Breast epithelium (tissue), 4 donors: ENCODE results near the gene GAS7. TPM values are rescaled to one million over a fixed set of nuclear protein-coding genes. Genes with fewer than 3 reads are reported as not detected.

Source experiments
- DNase-seq, 2 donors: peaks; one replicate each; pipeline ENCODE4 v3.0.0-alpha.2; 2019; ENCODE audit warnings: low spot score in 2 of 2
- H3K27ac ChIP-seq, 2 donors: fragments of 200-600 bp; sonication (generic) in 1 of 2; one replicate each; pipeline ENCODE4 v1.5.1; 2016 to 2019; ENCODE audit warnings: mild to moderate bottlenecking in 1 of 2
- H3K27me3 ChIP-seq, 2 donors: fragments of 200-600 bp; sonication (generic) in 1 of 2; one replicate each; pipeline versions ENCODE4 v1.5.1 to v1.6.0; 2017 to 2019; ENCODE audit warnings: control low read depth in 1 of 2, mild to moderate bottlenecking in 1 of 2
- H3K36me3 ChIP-seq: fragments of 200-600 bp; one replicate; pipeline ENCODE4 v1.5.1; 2019
- H3K4me1 ChIP-seq, 2 donors: fragments of 200-600 bp; sonication (generic); one replicate each; pipeline ENCODE4 v1.5.1; 2016 to 2019; ENCODE audit warnings: control low read depth in 1 of 2
- H3K4me3 ChIP-seq, 3 donors: fragments of 200-600 bp; sonication (generic); 1 replicate in 2 of 3; 2 replicates in 1 of 3; pipeline ENCODE4 v1.5.1; 2016 to 2019; ENCODE audit warnings: mild to moderate bottlenecking in 3 of 3, moderate library complexity in 2 of 3
- H3K9me3 ChIP-seq, 2 donors: fragments of 200-600 bp; sonication (generic) in 1 of 2; one replicate each; pipeline ENCODE4 v1.5.1; 2016 to 2019; ENCODE audit warnings: control low read depth in 1 of 2
- POLR2A ChIP-seq: fragments of 450-650 bp; IDR thresholded peaks from one replicate; pipeline ENCODE4 v1.6.1; 2016; ENCODE audit warnings: antibody characterized with exemption, mild to moderate bottlenecking, moderate library complexity
- POLR2AphosphoS5 ChIP-seq, 3 donors: sonication (generic); formaldehyde crosslinking; IDR thresholded peaks; one replicate each; pipeline ENCODE4 v1.6.1; 2017; ENCODE audit warnings: antibody characterized with exemption in 3 of 3
- intact Hi-C: fragments of 100-400 bp; cut with DNase I; formaldehyde crosslinking; loops from one replicate; pipeline ENCODE4 v1.15.1; 2023; ENCODE audit warnings: low total_unique reads
- total RNA-seq, 3 donors: library from RNA; depleted of rRNA; stranded (reverse); fragments of >200 nt; gene quantifications; one replicate each; pipeline ENCODE4 v1.1.0, GENCODE V29; 2016
- TF ChIP-seq, protein P1 (sequence below), 3 donors: fragments of 450-650 bp; IDR thresholded peaks; one replicate each; pipeline ENCODE4 v1.5.1; 2016 to 2017; ENCODE audit warnings: antibody characterized with exemption in 3 of 3, mild to moderate bottlenecking in 3 of 3, moderate library complexity in 3 of 3

GAS7 gene
- total RNA-seq, 3 donors from 2014 or later = 21.8 to 62.2 (median 33.4) TPM

DNA sequence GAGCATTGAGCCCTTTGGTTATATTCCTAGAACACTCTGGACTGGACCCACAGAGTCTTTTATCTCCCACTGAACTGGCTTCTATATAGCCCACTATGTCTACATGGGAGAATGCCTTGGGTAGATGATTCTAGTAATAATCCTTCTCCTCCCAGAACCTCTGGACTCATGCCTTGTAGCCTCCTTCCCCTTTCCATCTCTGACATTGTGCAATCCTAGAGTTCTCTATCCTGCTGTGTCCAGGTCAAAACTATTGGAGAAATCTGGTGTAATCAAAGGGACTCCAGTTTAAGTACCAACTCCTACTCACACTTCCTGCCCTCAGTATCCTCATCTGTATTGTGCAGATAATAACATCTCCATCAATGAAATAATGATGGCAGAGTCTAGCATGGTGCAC, 302.5 kb downstream of the GAS7 start:
- Histone ChIP-seq H3K36me3 (no peaks in the 10 kb centered on the region), H3K4me3 (no peak overlapping the region), H3K9me3 (peaks cover 0 to 6% of the 10 kb centered on the region in 2 donors), H3K27me3 (no peaks in the 10 kb centered on the region), H3K4me1 (no peaks in the 10 kb centered on the region), H3K27ac (no peak overlapping the region)
- TF ChIP-seq POLR2A (no peak), POLR2AphosphoS5 (IDR thresholded peaks at IDR 0.05) (no peak)
- TF ChIP-seq, protein P1, sequence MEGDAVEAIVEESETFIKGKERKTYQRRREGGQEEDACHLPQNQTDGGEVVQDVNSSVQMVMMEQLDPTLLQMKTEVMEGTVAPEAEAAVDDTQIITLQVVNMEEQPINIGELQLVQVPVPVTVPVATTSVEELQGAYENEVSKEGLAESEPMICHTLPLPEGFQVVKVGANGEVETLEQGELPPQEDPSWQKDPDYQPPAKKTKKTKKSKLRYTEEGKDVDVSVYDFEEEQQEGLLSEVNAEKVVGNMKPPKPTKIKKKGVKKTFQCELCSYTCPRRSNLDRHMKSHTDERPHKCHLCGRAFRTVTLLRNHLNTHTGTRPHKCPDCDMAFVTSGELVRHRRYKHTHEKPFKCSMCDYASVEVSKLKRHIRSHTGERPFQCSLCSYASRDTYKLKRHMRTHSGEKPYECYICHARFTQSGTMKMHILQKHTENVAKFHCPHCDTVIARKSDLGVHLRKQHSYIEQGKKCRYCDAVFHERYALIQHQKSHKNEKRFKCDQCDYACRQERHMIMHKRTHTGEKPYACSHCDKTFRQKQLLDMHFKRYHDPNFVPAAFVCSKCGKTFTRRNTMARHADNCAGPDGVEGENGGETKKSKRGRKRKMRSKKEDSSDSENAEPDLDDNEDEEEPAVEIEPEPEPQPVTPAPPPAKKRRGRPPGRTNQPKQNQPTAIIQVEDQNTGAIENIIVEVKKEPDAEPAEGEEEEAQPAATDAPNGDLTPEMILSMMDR (IDR thresholded peaks at IDR 0.05) = no peak
- intact Hi-C loops = no loop called here
- no peak for DNase-seq

DNA sequence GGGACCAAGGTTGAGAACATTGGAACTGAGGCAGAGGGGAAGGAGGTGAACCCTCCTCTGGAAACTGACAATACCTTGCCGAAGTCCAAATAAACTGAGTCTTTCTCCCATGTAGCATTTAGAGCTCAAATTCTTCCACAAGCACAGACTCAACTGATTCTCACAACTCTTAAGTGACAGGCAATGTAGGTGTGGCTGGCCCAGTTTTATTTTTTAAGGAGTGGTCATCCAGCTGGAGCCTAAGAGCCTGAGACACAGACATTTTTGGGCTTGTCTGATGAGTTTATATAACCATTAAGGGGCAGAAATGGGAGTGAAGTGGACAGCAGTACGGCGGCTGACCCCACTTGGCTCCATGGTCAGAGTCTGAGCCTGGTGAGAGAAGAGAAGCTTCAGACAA, 304.2 kb downstream of the GAS7 start:
- Histone ChIP-seq H3K27ac (no peak overlapping the region), H3K36me3 (no peaks in the 10 kb centered on the region), H3K27me3 (no peaks in the 10 kb centered on the region), H3K9me3 (peaks cover 0 to 6% of the 10 kb centered on the region in 2 donors), H3K4me3 (no peak overlapping the region), H3K4me1 (no peaks in the 10 kb centered on the region)
- no peak for DNase-seq
- intact Hi-C loops = no loop called here
- TF ChIP-seq POLR2A (no peak), POLR2AphosphoS5 (IDR thresholded peaks at IDR 0.05) (no peak)
- TF ChIP-seq, protein P1 (IDR thresholded peaks at IDR 0.05) = no peak

DNA sequence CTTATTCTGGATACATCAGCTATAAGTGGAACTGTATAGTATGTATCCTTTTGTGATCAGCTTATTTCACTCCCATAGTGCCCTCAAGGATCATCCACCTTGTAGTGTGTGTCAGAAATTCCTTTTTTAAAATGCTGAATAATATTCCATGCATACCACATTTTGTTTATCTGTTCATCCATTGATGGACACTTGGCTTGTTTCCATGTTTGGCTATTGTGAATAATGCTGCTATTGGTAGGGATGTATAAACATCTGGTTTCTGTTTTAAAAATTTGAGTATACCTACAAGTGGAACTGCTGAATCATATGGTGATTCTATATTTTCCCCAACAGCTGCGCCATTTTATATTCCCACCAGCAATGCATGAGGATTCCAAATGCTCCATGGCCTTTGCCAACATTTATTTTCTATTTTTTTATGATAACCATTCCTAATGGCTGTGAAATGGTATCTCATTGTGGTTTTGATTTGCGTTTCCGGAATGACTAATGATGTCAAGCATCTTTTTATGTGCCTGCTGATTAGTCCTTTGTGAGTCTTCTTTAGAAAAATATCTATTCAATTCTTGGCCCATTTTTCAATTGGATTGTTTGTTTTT, 304.9 kb downstream of the GAS7 start:
- no peak for DNase-seq
- no peak for TF ChIP-seq POLR2A
- TF ChIP-seq, protein P1 (IDR thresholded peaks at IDR 0.05) = no peak
- TF ChIP-seq POLR2AphosphoS5 (IDR thresholded peaks at IDR 0.05) = no peak
- Histone ChIP-seq H3K4me3 (no peak overlapping the region), H3K4me1 (no peaks in the 10 kb centered on the region), H3K27me3 (no peaks in the 10 kb centered on the region), H3K9me3 (peaks cover 0 to 6% of the 10 kb centered on the region in 2 donors), H3K36me3 (no peaks in the 10 kb centered on the region), H3K27ac (no peak overlapping the region)
- intact Hi-C loops = no loop called here

DNA sequence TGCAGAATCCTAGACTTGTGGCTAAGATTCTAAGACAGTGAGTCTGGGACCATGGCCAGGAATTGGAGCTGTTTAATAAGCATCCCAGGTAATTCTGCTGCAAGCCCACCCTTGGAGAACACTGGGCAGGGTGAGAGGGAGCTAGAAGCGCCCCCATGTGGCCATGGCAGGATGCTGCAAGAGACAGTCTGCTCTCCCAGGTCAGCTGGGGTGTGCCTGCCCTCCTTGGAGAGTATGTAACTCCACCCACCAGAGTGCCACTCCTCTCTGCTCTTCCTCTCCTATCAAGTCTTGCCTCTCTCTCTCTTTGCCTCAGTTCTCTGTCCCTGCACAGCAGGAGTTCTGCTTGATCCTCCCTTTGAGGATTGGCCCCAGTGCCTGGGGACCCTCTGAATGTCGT, 308.3 kb downstream of the GAS7 start:
- Histone ChIP-seq H3K9me3 (peaks cover 0 to 6% of the 10 kb centered on the region in 2 donors), H3K27ac (no peak overlapping the region), H3K4me3 (no peak overlapping the region), H3K4me1 (no peaks in the 10 kb centered on the region), H3K27me3 (peaks cover 0 to 4% of the 10 kb centered on the region in 2 donors), H3K36me3 (no peaks in the 10 kb centered on the region)
- TF ChIP-seq POLR2AphosphoS5 (IDR thresholded peaks at IDR 0.05) (no peak), POLR2A (no peak)
- TF ChIP-seq, protein P1 (IDR thresholded peaks at IDR 0.05) = no peak
- intact Hi-C loops = no loop called here
- DNase-seq = no peak

DNA sequence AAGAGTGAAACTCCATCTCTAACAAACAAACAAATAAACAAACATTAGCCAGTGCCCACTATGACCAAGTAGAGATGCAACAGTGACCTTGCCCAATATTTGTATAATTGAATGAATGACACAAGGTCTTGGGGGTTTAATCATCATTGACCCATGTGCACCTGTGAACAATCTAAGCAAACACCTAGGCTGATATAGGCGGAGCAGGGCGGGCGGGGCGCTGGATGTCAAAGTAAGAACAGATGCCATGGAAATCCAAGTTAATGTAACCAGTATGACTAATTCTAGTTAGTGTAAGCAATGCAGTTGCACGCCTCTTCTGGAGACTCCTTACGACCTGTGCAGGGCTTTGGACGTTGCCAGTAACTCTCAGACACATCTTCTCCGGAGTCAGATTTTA, 310.9 kb downstream of the GAS7 start:
- TF ChIP-seq, protein P1 (IDR thresholded peaks at IDR 0.05) = no peak
- TF ChIP-seq POLR2AphosphoS5 (IDR thresholded peaks at IDR 0.05) = no peak
- TF ChIP-seq POLR2A = no peak
- Histone ChIP-seq H3K27me3 (peaks cover 0 to 4% of the 10 kb centered on the region in 2 donors), H3K4me1 (no peaks in the 10 kb centered on the region), H3K9me3 (peaks cover 2 to 17% of the 10 kb centered on the region in 2 donors), H3K27ac (no peak overlapping the region), H3K4me3 (no peak overlapping the region), H3K36me3 (no peaks in the 10 kb centered on the region)
- DNase-seq = no peak
- intact Hi-C loops = no loop called here
